HG02571 (cell line): ENCODE data around the gene CRABP1.
"Not testable (repeated sequence)": the region's sequence is repeated elsewhere in the genome, so short reads cannot be mapped to it uniquely, and the experiment has no call there.

Experiments
- ATAC-seq: cut with Tn5 transposase; IDR thresholded peaks from one replicate; pipeline ENCODE4 v1.9.1; 2021; ENCODE audit warnings: mild to moderate bottlenecking, moderate library complexity; ENCODE audit not compliant: unreplicated experiment

The CRABP1 gene

DNA sequence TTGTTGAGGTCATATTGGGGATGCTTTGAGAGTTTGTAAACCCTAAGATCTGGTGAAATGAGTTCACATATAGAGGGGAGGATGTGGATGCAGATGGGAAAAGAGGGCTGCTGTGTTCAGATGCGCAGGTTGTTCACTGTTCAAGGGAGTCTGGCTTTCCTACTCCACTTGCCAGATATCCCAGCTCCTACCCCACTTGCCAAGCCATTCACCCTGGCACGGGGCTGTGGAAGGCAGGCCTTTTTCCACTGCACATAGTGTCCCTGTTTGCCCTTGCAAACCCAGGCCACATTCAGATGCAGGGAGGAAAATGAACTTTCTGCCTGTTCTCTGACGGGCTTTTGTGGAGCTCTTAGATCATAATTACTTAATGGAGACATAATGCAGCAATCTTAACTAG is 29.0 kb downstream of the CRABP1 start:
- no peak for ATAC-seq

DNA sequence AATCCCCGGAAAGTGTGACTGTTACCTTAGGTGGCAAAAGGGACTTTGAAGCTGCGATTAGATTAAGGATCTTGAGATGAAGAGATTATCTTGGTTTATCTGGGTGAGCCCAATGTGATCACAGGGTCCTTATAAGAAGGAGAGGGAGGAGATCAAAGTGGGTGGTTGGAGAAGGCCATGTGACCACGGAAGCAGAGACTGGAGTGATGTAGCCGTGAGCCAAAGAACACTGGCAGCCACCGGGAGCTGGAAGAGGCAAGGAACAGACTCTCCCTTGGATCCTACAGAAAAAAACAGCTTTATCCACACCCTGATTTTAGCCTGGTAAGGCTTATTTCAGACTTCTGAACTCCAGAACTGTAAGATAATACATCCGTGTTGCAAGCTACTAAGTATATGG is 29.9 kb downstream of the CRABP1 start:
- ATAC-seq: no peak

DNA sequence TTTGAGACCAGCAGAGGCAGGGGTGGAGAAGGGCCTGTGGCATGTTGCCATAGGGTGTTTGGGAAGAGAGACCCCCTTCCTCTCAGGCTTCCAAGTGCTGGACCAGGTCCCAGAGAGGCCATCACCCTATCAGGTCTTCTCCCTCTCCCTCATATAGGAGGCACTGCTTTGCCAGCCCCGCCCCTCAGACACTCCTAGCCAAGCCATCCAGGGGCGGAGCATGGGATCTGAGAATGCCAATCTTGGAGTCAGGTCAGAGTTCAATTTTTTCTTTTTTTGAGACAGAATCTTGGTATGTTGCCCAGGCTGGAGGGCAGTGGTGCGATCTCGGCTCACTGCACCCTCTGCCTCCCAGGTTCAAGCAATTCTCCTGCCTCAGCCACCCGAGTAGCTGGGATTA is 32.7 kb downstream of the CRABP1 start:
- no peak for ATAC-seq

DNA sequence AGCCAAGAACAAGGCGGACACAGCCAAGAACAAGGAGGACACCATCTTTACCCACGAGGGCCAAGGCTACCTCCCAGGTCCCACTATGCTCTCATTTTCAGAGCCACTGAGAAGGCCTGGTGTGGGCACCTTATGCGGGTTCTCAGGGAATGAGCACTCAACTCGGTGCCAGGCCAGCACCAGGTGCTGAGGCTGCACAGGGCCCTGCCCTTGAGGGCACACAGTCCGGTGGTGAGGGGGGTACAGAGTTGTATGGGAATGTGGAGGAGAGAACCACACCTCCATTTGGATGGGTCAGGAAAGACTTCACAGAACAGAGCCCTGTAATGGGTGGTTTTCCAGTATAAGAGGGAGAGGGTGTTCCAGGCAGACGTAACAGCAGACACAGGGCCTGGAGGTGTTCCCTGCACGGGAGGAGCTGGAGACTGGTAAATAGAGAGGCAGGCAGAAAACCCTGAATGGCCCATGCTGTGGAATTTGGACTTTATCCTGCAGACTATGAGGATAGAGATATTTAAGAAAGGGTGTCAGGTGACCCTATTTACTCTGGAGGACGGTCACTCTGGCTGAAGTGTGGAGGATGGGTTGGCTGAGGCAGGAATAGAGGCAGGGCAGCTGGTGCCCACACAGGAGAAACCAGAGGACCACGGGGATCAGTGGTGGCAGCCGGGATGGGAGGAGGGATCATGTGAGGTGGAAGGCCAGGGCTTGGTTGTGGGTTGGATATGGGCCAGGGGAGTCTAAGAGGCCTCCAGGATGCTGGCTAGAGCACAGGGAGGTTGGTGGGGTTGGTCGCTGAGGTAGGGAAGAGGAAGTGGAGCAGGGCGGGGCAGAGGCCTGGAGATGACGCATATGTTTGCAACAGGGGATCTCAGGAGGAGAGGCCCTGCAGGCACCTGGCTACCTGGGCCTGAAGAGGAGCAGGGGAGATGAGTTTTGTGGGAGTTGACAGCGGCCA is 34.6 kb downstream of the CRABP1 start:
- no peak for ATAC-seq

DNA sequence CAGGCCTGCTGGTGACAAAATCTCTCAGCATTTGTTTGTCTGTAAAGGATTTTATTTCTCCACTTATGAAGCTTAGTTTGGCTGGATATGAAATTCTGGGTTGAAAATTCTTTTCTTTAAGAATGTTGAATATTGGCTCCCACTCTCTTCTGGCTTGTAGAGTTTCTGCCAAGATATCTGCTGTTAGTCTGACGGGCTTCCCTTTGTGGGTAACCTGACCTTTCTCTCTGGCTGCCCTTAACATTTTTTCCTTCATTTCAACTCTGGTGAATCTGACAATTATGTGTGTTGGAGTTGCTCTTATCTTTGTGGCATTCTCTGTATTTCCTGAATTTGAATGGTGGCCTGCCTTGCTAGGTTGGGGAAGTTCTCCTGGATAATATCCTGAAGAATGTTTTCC is 40.0 kb downstream of the CRABP1 start:
- ATAC-seq: not testable (repeated sequence)

DNA sequence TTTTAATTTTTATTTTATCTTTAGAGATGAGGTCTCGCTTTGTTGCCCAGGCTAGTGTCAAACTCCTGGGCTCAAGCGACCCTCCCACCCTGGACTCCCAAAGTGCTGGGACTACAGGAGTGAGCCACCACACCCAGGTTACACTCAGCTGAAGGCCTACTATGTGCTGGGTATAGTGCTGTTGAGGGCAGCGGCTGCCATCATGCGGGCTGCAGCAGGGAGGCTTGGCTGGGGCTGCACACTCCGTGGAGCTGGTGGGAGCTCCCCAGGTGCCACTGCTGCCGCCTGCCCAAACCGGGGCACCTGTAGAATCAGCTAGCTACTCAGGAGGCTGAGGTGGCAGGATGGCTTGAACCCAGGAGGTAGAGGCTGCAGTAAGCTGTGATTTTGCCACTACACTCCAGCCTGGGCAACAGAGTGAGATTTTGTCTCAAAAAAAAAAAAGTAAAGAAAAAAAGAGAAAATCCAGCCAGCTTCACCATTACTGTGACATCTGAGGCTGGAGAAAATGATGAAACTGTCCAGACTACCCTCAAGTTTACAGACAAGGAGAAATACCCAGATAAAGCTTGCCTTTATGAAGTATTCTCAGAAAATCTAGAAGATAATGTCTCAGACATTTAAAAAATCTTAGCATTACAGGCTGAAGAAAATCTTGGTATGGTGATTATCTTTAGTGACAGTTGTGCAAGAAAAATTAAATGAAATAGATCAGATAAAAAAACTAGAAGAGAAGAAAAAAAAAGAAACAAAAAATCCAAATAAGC is 42.1 kb downstream of the CRABP1 start:
- no peak for ATAC-seq

DNA sequence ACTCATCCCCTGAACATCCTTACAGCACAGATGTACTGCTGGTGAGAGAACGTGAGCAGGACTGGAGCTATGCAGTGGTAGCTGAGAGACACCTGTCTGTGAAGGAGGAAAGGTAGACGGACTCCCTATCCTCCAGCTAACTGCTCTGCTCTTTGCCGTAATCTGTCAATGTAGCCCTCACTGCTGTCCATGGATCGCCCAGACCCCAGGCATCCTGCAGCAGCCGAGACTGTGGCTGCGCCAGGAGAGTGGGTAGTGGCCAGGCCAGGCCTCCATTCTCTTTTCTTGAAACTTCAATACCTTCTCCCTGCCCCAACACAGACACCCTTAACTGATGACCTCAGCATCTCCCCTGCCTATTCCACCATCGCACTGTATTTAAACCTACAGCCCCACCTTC is 44.5 kb downstream of the CRABP1 start:
- no peak for ATAC-seq

DNA sequence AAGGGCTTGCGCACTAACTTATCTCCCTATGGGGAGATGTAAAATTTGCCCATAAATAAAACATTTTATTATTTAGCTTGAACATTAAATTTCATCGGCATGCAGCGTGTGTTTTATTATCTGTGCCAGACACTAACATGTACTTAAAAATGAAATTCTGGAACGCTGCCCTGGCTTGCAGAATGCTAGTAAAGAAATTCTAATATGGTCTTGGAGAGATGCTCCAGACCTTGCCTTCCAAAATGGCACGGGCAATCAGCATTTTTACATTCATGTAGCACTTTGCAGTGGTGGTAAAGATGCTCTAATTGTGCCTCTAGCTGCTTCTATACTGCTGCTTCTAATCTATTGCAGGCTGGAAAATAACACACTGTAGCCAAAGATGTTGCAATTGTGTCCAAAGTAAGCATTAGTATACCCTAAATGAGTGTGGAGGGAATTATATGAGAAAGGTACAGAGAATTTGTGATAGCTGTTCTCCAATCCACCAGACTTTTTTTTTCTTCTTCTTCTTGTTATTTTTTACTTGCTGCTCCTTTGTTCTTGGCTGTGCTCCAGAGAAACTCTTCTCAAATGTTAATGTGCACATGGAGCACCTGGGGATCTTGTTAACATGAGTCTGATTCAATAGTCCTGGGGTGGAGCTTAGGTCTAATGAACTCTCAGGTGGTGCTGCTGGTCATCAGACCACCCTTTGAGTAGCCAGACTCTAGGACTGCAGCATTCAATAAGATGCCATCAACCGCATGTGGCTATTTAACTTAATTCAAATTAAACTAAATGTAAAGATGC is 47.3 kb downstream of the CRABP1 start:
- ATAC-seq: no peak

DNA sequence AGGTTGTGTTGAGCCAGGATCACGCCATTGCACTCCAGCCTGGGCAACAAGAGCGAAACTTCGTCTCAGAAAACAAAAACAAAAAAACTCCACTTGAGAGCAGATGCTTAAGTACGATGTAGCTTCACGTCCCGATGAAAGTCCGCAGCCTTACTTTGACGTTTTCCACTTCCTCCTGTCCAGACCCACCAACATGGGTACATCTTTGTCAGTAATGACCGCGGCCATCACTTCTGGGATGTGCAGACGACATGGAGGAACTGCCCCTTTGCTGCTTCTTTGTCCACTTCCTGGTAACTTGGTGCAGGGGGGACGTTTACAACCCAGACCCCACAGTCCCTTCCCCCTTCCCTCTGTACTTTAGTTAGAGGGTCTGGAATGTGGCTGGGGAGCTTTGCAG is 48.7 kb downstream of the CRABP1 start:
- ATAC-seq: no peak

DNA sequence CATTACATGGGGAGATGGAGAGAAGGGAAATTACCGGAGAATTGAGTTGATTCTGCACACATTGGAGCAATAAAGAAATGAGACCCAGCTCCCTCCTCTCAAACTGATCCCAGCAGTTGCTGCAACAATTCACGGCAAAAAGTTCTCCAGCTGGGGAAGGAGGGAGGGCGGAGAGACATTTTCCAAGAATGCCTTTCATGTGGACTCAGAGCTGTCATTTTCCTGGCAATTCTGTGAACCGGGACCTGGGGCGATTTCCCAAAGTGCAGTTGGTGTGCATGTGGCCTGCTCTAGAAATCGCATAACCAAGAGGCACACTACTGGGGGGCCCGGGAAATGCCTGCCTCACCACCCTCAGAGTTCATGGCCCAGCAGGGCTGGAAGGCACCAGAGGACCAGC is 49.2 kb downstream of the CRABP1 start:
- ATAC-seq: no peak

DNA sequence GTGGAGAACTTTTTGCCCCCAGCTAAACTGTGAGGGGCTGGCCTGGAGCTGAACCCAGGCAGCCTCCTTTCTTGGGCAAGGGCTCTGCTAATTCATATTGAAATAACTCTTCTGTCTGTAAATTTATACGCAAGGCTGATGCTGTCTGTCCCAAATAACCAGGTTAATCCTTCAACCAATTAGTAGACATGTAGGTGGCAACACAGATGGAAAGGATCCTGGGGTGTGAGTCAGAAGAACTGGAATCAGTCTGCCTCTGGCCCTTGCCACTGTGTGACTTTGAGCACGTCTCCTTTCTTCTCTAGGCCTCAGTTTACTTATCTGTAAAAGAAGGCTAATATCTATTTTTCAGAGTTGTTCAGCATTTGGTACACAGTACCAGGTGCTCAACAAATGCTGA is 49.6 kb downstream of the CRABP1 start:
- no peak for ATAC-seq

DNA sequence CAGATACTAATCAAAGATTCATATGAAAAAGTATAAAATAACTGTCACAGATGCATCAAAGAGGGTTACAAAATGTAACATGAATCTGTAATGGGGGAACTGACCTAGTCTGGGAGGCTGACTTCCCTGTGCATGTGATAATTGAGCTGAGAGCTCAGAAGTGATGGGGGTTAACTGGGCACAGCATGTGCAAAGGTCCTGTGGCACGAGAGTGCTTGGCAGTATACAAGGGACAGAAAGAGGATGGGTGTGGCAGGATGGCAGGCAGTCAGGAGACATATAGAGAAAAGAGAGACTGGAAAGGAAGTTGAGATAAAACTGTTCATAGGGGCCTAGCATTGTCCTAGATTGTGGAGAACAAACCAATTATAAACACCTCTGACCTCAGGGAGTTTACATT is 50.1 kb downstream of the CRABP1 start:
- ATAC-seq: no peak

DNA sequence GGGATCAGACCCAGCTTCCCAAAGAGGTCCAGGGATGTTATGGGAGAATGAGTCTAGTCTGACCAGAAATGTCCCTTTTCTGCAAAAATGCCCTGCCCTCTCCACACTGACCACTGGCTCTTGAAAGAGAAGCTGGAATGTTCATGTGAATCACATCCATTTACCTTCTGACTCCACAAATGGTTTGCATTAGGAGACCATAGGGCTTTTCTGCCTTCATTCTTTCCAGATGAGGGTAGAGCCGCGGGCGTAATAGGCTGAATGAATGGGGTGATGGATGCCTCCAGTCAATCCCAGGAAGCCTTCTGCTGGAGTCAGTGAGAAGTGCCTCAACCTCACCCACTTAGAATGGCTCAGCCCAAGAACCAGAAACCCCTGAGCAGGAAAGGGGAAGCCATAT is 50.7 kb downstream of the CRABP1 start:
- ATAC-seq: no peak

DNA sequence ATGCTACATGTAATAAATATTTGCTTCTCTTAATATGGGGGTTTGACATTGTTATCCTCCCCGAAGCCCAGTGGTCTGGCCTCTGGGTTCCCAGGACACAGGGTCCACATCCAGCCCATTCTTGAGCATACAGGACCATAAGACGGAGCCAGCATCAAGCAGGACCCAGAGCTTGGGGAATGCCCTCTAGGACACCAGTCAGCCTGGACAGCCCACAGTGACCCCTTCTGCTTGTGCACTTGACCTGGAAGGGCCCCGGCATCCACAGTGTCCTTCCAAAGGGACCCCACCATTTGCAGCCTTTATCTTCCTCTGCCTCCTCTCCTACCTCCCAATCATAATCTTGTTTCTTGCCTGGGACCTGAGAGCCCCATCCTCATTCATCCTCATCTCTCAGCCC is 51.6 kb downstream of the CRABP1 start:
- ATAC-seq: no peak

DNA sequence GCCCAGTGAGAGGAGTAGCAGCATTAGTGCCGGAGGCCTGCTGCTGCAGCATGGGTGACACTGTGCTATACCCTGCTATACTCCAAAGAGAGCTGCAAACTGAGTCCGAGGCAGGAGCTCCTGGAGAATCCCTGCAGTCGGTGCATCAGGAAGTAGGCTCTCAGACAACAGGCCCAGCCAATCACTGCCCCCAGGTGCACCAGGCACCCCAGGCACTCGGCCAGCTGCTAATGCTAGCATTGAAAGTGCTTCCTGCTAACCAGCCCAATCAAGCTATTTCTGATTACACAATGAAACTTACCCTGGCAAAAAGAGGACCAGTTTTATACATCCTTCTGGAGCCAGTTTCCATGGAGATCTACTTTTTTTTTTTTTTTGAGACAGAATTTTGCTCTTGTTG is 52.3 kb downstream of the CRABP1 start:
- ATAC-seq: no peak

DNA sequence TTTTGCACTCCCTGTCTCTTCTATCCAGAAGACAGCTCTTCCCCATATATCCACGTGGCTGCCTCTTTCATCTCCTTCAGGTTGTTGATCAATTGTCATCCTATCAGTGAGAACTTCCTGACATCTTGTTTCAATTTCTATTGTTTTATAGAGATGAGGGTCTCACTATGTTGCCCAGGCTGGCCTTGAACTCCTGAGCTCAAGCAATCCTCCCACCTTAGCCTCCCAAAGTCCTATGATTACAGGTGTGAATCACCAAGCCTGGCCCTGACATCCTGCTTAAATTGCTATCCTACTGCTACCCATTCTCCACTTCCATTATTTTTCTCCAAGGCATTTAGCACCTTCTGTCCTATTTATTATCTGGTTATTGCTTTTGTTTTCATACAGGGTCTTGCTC is 53.0 kb downstream of the CRABP1 start:
- ATAC-seq: no peak

DNA sequence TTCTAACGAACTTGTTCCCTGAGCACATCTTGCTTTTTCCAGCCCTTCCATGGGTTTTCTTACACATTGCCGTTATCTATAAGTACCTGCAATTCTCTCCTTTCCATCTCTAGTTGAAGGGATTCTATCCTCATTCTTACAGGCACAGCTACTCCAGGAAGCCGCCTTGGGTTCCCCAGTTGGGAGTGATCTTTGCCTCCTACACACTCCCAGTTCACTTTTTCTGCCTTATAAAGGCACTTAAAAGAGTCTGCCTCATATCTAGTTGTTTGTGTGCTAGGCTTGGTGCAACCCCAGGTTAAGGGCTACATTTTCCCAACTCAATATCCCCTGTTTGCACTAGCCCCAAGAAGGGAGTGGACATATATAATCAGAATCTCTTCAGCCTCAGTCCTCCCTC is 53.9 kb downstream of the CRABP1 start:
- ATAC-seq: no peak

DNA sequence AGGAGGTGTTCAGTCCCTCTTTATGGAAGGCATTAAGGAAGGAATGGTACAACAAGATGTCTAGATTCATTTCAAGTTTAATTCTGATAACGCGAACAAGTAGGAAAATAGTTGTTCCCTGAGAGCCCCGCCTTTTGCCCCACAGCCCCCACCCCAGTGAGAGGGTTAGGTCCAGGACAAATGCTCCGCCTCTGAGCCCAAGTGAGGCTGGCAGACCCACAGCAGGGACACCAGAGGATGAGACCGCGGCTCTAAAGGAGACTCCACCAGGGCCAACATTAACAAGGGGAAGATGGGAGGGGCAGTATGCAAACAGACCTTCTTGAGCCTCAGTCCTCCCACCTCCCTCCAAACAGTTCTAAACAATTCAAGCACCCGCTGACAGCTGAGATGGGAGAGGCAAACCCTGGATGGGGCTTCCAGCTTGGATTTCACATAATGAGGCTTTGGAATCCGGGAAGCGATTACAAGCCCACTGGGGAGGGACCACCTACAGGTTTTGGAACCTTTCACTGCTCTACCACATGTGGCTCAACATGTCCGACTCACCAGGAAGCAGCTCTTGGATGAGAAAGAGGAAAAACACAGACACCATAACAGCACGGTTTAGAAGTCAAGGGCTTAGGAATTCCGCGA is 54.9 kb downstream of the CRABP1 start:
- ATAC-seq: no peak

DNA sequence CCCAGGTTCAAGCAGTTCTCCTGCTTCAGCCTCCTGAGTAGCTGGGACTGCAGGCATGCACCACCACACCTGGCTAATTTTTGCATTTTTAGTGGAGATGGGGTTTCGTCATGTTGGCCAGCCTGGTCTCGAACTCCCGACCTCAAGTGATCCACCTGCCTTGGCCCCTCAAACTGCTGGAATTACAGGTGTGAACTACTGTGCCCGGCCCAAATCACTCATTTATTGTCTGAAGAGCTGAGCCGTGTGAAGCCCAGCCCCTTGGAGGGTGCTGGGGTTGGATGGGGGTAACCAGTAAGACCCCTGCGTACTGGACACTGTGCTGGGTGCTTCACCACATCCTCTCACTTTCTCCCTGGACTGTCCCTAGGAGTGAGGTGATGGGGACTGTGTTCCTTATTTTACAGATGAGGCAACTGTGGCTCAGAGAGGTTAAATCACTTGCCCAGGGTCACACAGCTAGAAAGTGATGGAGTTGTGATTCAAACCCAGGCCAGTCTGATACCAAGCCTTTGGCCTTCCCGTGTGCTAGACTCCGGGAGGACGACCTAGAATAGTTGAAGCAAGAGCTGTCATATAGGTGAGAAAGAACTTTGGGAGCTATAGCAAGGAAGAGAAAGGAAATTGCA is 56.1 kb downstream of the CRABP1 start:
- no peak for ATAC-seq

DNA sequence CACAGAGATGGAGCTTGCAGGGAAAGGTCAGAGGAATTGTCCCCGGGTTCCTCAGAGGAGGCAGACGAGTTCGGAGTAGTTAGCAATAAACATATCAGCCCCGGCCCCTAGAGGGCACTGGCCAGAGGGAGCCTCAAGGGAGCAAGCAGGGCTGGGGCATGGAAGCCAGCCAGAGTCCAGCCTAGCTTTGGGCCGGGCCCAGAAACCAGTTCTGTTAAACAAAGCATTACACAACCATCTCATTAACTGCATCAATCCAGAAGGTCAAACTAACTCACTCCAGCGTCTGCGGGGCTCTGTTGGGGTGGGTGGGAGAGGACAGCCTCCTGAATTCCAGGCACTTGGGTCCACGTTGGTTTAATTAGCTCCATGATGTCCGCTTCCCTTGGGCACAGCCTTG is 56.8 kb downstream of the CRABP1 start:
- no peak for ATAC-seq
